GM10266 (cell line): ENCODE results near the gene GRAP.

ENCODE experiments used
- DNase-seq: peaks from one replicate; pipeline ENCODE4 v3.0.0; 2012; ENCODE audit errors: extremely low spot score
- TF ChIP-seq, protein P1 (sequence below): IDR thresholded peaks from 2 replicates; pipeline ENCODE4 v1.5.1; 2012; ENCODE audit warnings: mild to moderate bottlenecking, low read depth; ENCODE audit not compliant: control insufficient read depth, insufficient read depth; ENCODE audit errors: missing control alignments

GRAP gene

DNA sequence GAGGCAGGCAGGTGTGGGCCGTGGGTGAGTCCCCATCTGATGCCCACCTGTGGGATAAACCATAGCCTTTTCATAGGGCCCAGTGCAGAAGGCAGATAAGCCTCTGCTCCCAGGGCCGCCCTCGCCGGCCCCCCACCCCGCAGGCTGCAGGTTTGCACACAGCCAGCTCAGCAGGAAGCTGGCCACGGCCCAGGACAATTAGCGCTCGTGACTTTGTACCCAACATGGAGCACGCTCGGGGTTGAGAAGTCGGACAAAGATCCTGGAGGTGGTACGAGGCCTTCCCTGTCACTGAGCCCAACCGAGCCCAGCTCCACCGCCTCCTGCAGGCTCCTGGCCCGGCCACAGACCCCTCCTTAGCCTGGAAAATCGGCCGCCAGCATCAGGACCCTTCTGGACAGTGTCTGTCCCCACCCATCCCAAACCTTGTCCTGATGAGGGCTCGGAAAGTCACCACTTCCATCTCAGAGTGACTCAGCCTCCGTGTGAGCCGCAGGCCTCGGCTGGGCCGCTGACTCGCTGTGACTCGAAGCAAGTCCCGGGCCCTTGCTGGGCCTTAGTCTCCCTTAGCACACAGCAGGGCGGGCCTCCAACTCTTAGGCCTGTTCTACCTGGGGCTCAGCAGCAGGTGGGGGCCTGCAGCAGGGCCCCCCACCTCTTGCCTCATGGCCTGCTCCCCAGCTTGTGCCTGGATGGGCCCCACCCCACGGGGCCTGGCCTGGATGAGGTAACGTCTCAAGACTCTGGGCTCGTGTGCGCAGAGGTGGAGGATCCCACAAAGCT, 64.9 kb downstream of the GRAP start:
- DNase-seq = no peak
- TF ChIP-seq, protein P1, sequence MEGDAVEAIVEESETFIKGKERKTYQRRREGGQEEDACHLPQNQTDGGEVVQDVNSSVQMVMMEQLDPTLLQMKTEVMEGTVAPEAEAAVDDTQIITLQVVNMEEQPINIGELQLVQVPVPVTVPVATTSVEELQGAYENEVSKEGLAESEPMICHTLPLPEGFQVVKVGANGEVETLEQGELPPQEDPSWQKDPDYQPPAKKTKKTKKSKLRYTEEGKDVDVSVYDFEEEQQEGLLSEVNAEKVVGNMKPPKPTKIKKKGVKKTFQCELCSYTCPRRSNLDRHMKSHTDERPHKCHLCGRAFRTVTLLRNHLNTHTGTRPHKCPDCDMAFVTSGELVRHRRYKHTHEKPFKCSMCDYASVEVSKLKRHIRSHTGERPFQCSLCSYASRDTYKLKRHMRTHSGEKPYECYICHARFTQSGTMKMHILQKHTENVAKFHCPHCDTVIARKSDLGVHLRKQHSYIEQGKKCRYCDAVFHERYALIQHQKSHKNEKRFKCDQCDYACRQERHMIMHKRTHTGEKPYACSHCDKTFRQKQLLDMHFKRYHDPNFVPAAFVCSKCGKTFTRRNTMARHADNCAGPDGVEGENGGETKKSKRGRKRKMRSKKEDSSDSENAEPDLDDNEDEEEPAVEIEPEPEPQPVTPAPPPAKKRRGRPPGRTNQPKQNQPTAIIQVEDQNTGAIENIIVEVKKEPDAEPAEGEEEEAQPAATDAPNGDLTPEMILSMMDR = no peak

DNA sequence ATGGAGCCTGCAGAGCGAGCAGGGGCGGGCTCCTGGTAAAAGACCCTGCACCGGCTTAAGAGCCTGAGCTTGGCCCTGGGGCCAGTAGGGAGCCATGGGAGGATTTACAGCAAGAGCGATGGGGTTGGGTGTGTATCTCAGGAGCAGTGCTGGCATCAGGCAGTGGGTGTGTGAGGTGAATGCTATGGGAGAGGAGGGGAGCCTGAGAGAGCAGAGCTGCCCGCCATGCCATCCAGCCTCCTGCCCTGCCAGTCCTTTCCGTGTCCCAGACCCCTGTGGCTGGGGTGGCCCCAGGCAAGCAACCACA, 65.5 kb downstream of the GRAP start:
- no peak for DNase-seq
- TF ChIP-seq, protein P1 = no peak

DNA sequence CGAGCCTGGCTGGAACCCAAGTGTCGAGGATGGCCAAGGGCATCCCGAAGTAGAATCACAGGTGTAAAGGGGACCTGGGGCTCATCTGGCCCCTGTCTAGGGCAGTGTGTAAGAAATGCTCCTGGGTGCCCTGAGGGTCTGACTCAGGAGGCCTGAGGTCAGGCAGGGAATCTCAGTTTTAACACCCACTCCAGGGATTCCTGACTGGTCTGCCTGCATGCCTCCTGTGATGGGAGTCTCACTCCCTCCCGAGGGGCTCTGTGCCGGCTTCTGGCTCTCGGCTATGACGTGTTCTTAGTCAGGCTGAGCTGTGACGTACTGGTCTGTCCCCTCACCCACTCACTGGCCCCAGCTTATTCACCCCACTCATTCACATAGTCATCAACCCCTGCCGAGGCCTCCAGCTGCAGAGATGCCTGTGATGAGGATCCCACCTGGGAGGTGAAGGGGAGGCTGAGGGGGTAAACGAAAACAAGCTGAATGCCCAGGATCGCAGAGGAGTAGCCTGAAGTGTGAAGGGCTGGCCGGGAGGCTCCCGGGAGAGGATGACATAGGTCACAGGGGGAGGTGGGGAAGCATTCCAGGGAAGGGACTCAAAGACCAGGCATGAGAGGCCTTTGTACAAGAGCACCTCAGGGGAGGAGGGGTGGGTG, 65.9 kb downstream of the GRAP start:
- no peak for DNase-seq
- TF ChIP-seq, protein P1 = no peak

DNA sequence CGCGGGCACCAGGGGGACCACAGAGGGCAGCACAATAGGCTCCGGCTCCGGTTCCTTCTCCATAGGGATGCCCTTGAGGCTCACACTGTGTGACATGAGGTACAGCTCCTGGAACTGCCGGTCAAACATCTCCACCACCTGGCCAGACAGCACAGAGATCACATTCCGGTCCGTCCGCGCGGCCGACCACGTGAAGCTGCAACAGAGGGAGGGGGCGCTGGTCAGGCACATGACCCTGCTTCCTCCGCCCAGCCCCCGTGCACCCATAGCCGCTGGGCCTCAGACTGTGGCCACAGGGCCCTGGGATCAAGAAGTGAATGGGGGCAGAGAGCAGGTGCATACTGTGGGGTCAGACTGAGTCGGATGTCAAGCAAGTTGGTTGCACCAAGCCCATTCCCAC, 68.1 kb downstream of the GRAP start:
- TF ChIP-seq, protein P1 = no peak

DNA sequence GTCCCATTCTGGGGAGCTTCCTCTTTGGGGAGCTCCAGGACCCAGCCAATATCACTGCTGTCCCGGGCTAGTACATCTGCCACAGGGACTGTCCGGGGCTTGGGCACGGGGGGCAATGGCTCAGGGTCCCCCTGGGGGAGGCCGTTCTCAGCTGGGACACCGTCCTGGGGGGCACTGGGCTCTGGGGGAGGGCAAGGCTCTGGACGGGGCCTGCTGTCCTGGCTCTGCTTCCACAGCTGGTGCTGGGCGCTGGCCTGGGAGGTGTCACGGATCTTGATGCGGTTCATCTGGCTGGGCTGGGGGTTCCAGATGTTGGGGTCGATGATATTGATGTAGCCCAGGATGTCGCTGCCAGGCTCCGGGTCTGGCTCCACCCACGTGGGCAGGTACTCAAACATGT, 68.7 kb downstream of the GRAP start:
- TF ChIP-seq, protein P1 = no peak
- DNase-seq = no peak

More for the DNA sequence above, 68.1 kb downstream of the GRAP start:
- no peak for DNase-seq

DNA sequence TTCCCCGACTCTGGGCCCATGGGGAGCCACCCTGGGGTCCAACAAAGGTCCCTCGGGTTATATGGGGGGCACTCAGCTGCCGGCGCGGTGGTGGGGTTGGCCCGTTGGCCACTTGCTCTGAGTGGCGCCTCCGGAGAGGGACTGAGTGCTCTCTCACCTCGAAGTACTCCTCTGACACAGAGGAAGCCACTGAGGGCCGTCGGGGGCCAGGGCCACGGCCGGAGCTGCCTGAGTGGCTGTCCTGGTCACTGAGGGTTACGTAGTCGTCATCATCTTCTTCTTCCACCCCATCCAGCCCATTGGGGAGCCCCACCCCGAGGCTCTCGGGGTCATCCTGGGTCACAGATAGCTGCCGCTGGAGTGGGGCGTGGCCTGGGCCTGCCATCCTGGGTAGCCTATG, 69.1 kb downstream of the GRAP start:
- DNase-seq = no peak
- TF ChIP-seq, protein P1 = no peak

DNA sequence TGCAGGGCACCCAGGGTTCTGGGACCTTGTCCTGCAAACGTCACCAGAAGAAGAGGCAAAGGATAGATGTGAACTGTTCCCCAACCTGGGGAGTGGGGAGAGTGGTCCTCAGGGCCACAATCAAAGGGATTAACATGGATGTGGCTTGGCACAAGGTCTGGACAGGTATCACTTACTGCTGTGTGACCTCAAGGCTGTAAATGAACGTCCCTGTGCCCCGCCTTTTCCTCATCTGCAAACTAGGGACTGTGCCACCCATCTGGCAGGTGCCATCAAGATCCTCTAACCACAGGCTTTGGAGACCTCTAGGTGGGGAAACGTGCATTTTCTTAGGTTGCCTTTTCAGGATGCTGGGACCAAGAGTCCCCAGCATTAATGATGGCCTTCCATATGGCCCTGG, 69.7 kb downstream of the GRAP start:
- no peak for DNase-seq
- TF ChIP-seq, protein P1 = no peak
